ENCODE measurements around the gene C2CD2L.

DNA sequence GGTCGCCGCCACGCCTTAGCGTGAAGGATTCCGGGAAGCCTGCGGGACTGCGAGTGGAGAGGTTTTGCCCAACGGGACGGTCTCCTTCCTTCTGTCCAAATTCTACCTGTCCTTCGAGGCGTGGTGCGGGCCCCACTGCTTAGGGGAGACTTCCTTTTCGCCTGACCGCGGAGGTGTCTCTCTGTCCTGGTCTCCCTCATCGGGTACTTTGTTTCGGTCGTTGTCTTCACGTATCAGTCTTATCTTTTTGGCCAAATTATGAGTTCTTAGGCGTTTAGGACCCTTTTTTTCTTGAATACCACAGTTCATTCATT, 14.6 kb downstream of the C2CD2L start:
- TF ChIP-seq FOXM1 (IDR thresholded peaks at IDR 0.05; ENCODE audit: low read depth), result no peak
- TF ChIP-seq CTCF (IDR thresholded peaks at IDR 0.05), result no peak
- TF ChIP-seq EZH2phosphoT487 (IDR thresholded peaks at IDR 0.05; ENCODE audit: borderline replicate concordance, low read depth), result no peak
- no peak for TF ChIP-seq EP300 (IDR thresholded peaks at IDR 0.05; ENCODE audit: borderline replicate concordance in 1 of 2, low read depth in 1 of 2, low read length in 1 of 2)
- no peak for TF ChIP-seq RCOR1 (IDR thresholded peaks at IDR 0.05; ENCODE audit: low read length)
- no peak for TF ChIP-seq POLR2AphosphoS5 (IDR thresholded peaks at IDR 0.05; ENCODE audit: low read depth, low read length)
- TF ChIP-seq, protein P1, sequence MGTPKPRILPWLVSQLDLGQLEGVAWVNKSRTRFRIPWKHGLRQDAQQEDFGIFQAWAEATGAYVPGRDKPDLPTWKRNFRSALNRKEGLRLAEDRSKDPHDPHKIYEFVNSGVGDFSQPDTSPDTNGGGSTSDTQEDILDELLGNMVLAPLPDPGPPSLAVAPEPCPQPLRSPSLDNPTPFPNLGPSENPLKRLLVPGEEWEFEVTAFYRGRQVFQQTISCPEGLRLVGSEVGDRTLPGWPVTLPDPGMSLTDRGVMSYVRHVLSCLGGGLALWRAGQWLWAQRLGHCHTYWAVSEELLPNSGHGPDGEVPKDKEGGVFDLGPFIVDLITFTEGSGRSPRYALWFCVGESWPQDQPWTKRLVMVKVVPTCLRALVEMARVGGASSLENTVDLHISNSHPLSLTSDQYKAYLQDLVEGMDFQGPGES (IDR thresholded peaks at IDR 0.05; ENCODE audit: low read depth, low read length), result no peak
- no peak for TF ChIP-seq CHD2 (IDR thresholded peaks at IDR 0.05; ENCODE audit: low read length, partially characterized antibody)
- no peak for TF ChIP-seq USF2 (IDR thresholded peaks at IDR 0.05; ENCODE audit: borderline replicate concordance, low read depth, low read length)

Measured in SK-N-SH (cell line).